Measurements from ENCODE around the gene DNAAF5.

DNA sequence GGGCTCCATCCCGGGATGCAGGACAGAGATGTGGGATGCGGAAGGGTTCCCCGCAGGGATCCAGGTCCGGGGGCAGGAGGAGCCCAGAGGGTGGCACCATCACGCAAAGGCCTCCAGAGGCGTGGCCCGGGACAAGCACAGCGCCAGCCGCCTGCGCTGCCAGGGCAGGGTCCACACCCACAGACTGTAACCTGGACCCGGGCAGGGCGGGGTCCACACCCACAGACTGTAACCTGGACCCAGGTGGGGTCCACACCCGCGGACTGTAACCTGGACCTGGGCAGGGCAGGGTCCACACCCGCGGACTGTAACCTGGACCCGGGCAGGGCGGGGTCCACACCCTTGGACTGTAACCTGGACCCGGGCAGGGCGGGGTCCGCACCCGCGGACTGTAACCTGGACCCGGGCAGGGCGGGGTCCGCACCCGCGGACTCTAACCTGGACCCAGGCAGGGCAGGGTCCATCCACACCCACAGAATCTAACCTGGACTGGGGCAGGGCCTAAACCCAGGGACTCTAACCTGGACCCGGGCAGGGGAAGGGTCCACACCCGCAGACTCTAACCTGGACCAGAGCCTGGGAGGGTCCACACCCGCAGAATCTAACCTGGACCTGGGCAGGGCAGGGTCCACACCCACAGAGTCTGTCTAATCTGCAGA is 68.3 kb downstream of the DNAAF5 start:
- TF ChIP-seq, protein P1, sequence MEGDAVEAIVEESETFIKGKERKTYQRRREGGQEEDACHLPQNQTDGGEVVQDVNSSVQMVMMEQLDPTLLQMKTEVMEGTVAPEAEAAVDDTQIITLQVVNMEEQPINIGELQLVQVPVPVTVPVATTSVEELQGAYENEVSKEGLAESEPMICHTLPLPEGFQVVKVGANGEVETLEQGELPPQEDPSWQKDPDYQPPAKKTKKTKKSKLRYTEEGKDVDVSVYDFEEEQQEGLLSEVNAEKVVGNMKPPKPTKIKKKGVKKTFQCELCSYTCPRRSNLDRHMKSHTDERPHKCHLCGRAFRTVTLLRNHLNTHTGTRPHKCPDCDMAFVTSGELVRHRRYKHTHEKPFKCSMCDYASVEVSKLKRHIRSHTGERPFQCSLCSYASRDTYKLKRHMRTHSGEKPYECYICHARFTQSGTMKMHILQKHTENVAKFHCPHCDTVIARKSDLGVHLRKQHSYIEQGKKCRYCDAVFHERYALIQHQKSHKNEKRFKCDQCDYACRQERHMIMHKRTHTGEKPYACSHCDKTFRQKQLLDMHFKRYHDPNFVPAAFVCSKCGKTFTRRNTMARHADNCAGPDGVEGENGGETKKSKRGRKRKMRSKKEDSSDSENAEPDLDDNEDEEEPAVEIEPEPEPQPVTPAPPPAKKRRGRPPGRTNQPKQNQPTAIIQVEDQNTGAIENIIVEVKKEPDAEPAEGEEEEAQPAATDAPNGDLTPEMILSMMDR (conservative IDR thresholded peaks at IDR 0.05; ENCODE audit: low read length) = no peak
- no peak for TF ChIP-seq EZH2phosphoT487 (IDR thresholded peaks at IDR 0.05; ENCODE audit: borderline replicate concordance, low read depth, low read length)
